Measurements from ENCODE around the gene HK2. TPM values are rescaled to one million over a fixed set of nuclear protein-coding genes. Genes with fewer than 3 reads are reported as not detected.

HK2 gene
- total RNA-seq, 2 experiments from 2014 or later: 7.7 to 8.9 TPM

DNA sequence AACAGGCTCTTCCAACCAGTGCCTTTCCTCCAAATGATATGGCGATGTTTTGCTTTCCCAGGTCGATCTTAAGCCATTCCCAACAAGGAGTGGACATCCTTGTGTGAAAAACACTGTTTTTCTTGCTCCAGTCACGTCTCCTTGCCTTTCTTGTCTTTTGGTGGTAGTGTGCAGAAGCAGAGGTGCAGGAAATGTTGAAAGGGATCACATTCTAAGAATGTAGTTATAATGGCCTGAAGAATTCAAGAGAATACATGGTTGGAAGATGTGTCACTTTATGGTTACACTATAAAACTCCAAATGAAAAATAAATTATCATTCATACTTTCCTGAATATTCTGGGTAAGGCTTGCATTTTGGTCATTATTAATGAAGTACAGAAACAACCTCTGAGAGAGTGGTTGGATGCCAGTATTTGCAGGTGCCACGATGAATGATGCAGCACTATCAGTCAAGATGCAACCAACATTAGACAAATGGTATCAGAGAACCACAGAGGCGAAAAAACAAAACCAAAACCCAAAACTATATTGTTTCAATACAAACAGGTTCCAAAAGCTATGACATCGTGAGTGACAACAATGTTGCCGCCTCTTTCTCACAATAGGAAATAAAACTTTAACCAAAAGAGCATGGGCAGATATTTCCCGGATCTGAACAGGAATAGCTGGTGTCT is 97.0 kb downstream of the HK2 start:
- DNase-seq (no peak), ATAC-seq (ENCODE audit: poor library complexity) (no peak)
- H3K27me3 Mint-ChIP-seq: peaks cover 4% of the 10 kb centered on the region
- TF ChIP-seq, protein P1, sequence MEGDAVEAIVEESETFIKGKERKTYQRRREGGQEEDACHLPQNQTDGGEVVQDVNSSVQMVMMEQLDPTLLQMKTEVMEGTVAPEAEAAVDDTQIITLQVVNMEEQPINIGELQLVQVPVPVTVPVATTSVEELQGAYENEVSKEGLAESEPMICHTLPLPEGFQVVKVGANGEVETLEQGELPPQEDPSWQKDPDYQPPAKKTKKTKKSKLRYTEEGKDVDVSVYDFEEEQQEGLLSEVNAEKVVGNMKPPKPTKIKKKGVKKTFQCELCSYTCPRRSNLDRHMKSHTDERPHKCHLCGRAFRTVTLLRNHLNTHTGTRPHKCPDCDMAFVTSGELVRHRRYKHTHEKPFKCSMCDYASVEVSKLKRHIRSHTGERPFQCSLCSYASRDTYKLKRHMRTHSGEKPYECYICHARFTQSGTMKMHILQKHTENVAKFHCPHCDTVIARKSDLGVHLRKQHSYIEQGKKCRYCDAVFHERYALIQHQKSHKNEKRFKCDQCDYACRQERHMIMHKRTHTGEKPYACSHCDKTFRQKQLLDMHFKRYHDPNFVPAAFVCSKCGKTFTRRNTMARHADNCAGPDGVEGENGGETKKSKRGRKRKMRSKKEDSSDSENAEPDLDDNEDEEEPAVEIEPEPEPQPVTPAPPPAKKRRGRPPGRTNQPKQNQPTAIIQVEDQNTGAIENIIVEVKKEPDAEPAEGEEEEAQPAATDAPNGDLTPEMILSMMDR (IDR thresholded peaks at IDR 0.05): no peak
- H3K27ac ChIP-seq (ENCODE audit: low read depth in 1 of 2, low read length in 2 of 2): no peak overlapping the region
- H3K36me3 Mint-ChIP-seq (ENCODE audit: low read depth): peaks cover 39% of the 10 kb centered on the region
- H3K9me3 Mint-ChIP-seq: peaks cover 4% of the 10 kb centered on the region
- no peak overlapping the region for H3K27ac Mint-ChIP-seq
- no peak overlapping the region for H3K4me3 Mint-ChIP-seq
- H3K4me1 ChIP-seq (ENCODE audit: insufficient read depth, low read length): no peaks in the 10 kb centered on the region
- intact Hi-C loops (cut with DNase I, micrococcal nuclease): loop anchor here in 1 of 2 experiments (10.0 kb wide), 1 partner anchor 54 kb away; no protein-coding TSS in a partner anchor
- no peak overlapping the region for H3K4me3 ChIP-seq (ENCODE audit: low read length)
- H3K4me1 Mint-ChIP-seq (ENCODE audit: low read depth): no peaks in the 10 kb centered on the region
- no peaks in the 10 kb centered on the region for H3K36me3 ChIP-seq (ENCODE audit: insufficient read depth, low read length)
- H3K9me3 ChIP-seq (ENCODE audit: control insufficient read depth in 1 of 2, insufficient read depth in 1 of 2, low read length in 2 of 2): no peaks in the 10 kb centered on the region
- no peaks in the 10 kb centered on the region for H3K27me3 ChIP-seq (ENCODE audit: control insufficient read depth in 1 of 2, insufficient read depth in 2 of 2, low read length in 2 of 2)
- ChIA-PET POLR2A (no interaction called here), CTCF (no interaction called here)

DNA sequence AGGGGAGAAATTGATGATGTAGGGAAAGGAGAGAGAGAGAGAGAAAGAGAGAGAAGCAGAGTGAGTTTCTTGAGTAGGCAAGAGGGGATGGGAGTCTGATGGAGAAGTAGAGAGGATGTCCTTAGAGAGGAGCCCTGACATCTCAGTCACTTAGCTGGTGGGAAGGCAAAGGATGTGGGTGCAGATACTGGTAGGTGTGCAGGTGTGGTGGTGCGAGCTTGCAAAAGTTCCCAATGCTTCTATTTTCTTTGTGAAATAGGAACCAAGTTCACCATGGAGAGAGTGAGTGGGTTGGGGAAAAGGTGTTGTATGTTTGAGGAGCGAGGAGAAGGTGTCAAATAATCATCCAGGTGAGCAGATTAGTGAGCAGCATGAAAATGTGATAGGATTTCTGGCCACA is 98.0 kb downstream of the HK2 start:
- CTCF ChIA-PET: no interaction called here
- Histone ChIP-seq H3K9me3 (ENCODE audit: control insufficient read depth in 1 of 2, insufficient read depth in 1 of 2, low read length in 2 of 2) (no peaks in the 10 kb centered on the region), H3K36me3 (ENCODE audit: insufficient read depth, low read length) (no peaks in the 10 kb centered on the region), H3K27me3 (ENCODE audit: control insufficient read depth in 1 of 2, insufficient read depth in 2 of 2, low read length in 2 of 2) (no peaks in the 10 kb centered on the region), H3K4me3 (ENCODE audit: low read length) (no peak overlapping the region), H3K4me1 (ENCODE audit: insufficient read depth, low read length) (no peaks in the 10 kb centered on the region), H3K27ac (ENCODE audit: low read depth in 1 of 2, low read length in 2 of 2) (no peak overlapping the region)
- peaks cover 42% of the 10 kb centered on the region for H3K36me3 Mint-ChIP-seq (ENCODE audit: low read depth)
- H3K4me3 Mint-ChIP-seq: no peak overlapping the region
- DNase-seq (no peak), ATAC-seq (ENCODE audit: poor library complexity) (no peak)
- H3K4me1 Mint-ChIP-seq (ENCODE audit: low read depth): no peaks in the 10 kb centered on the region
- H3K27me3 Mint-ChIP-seq: peaks cover 6% of the 10 kb centered on the region
- POLR2A ChIA-PET: no interaction called here
- H3K27ac Mint-ChIP-seq: no peak overlapping the region
- H3K9me3 Mint-ChIP-seq: peaks cover 4% of the 10 kb centered on the region
- intact Hi-C loops (cut with DNase I, micrococcal nuclease): loop anchor here in 1 of 2 experiments (10.0 kb wide), 1 partner anchor 53 kb away; no protein-coding TSS in a partner anchor
- TF ChIP-seq, protein P1 (IDR thresholded peaks at IDR 0.05): no peak

DNA sequence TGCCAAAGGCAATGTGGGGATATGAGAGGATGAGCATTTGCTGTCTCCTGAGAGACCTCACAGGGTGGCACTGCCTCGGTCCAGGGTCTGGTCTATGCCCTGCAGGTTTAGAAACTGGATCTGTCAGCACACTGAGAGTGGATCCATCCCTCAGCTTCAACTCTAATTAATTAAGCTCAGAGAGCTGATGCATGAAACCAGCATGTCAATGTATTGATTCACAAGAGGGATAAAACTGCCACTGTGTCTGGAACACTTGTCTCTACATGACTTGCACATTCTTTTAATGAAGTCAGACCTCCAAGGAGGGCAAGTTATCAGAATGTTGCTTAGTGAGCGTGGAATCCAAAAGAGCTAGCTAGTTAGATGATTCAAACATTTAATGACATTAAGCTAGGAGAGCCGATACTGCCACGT is 102.1 kb downstream of the HK2 start:
- H3K27me3 Mint-ChIP-seq: peaks cover 12% of the 10 kb centered on the region
- TF ChIP-seq, protein P1 (IDR thresholded peaks at IDR 0.05): no peak
- ChIA-PET CTCF (interaction anchor here (1.0 kb wide), 1 partner anchor 16 kb away, joined by 3 read pairs; no protein-coding TSS in a partner anchor), POLR2A (no interaction called here)
- DNase-seq (no peak), ATAC-seq (ENCODE audit: poor library complexity) (no peak)
- H3K9me3 Mint-ChIP-seq: no peaks in the 10 kb centered on the region
- H3K4me3 Mint-ChIP-seq: no peak overlapping the region
- H3K27ac Mint-ChIP-seq: no peak overlapping the region
- Histone ChIP-seq H3K4me1 (ENCODE audit: insufficient read depth, low read length) (no peaks in the 10 kb centered on the region), H3K27me3 (ENCODE audit: control insufficient read depth in 1 of 2, insufficient read depth in 2 of 2, low read length in 2 of 2) (no peaks in the 10 kb centered on the region), H3K27ac (ENCODE audit: low read depth in 1 of 2, low read length in 2 of 2) (no peak overlapping the region), H3K9me3 (ENCODE audit: control insufficient read depth in 1 of 2, insufficient read depth in 1 of 2, low read length in 2 of 2) (no peaks in the 10 kb centered on the region), H3K36me3 (ENCODE audit: insufficient read depth, low read length) (no peaks in the 10 kb centered on the region), H3K4me3 (ENCODE audit: low read length) (no peak overlapping the region)
- intact Hi-C loops (cut with DNase I, micrococcal nuclease): loop anchor here in 1 of 2 experiments (10.0 kb wide), 1 partner anchor 49 kb away; no protein-coding TSS in a partner anchor
- H3K4me1 Mint-ChIP-seq (ENCODE audit: low read depth): no peaks in the 10 kb centered on the region
- peaks cover 34% of the 10 kb centered on the region for H3K36me3 Mint-ChIP-seq (ENCODE audit: low read depth)

Measured in CD4-positive, alpha-beta T cell (primary cell).